Endodermal cell (in vitro differentiated cells): ENCODE data around the gene HLF. TPM values are rescaled to one million over a fixed set of nuclear protein-coding genes. Genes with fewer than 3 reads are reported as not detected.

Experiments used
- DNase-seq: peaks from one replicate; pipeline ENCODE4 v3.0.0-alpha.2; 2017
- H3K27ac ChIP-seq: 2 replicates; pipeline ENCODE4 v1.5.1; 2013; ENCODE audit warnings: mild to moderate bottlenecking, low read depth, low read length, moderate library complexity
- H3K27me3 ChIP-seq: 2 replicates; pipeline ENCODE4 v1.6.1; 2013; ENCODE audit warnings: mild to moderate bottlenecking, low read length, moderate library complexity; ENCODE audit not compliant: insufficient read depth, control insufficient read depth, poor library complexity, severe bottlenecking
- H3K36me3 ChIP-seq: 2 replicates; pipeline ENCODE4 v1.7.0; 2013; ENCODE audit warnings: mild to moderate bottlenecking, low read length, moderate library complexity; ENCODE audit not compliant: control insufficient read depth, insufficient read depth
- H3K4me1 ChIP-seq: one replicate; pipeline ENCODE4 v1.7.0; 2013; ENCODE audit warnings: low read length; ENCODE audit not compliant: control insufficient read depth, insufficient read depth
- H3K4me3 ChIP-seq: 2 replicates; pipeline ENCODE4 v1.5.1; 2013; ENCODE audit warnings: mild to moderate bottlenecking, low read length, moderate library complexity
- H3K9ac ChIP-seq: 2 replicates; pipeline ENCODE4 v1.6.1; 2013; ENCODE audit warnings: mild to moderate bottlenecking, low read length, moderate library complexity; ENCODE audit not compliant: poor library complexity, severe bottlenecking; ENCODE audit errors: extremely low read depth
- H3K9me3 ChIP-seq: 2 replicates; pipeline ENCODE4 v1.6.1; 2013; ENCODE audit warnings: mild to moderate bottlenecking, low read length, moderate library complexity; ENCODE audit not compliant: control insufficient read depth
- H3K27ac Mint-ChIP-seq: 2 replicates; pipeline ENCODE4 v1.8.0; 2020; ENCODE audit warnings: mixed read lengths
- H3K27me3 Mint-ChIP-seq: 2 replicates; pipeline ENCODE4 v1.8.0; 2021; ENCODE audit warnings: mild to moderate bottlenecking, mixed read lengths; ENCODE audit not compliant: insufficient read depth
- H3K36me3 Mint-ChIP-seq: 2 replicates; pipeline ENCODE4 v1.8.0; 2020; ENCODE audit warnings: low read depth, mixed read lengths
- H3K4me1 Mint-ChIP-seq: 2 replicates; pipeline ENCODE4 v1.8.0; 2020; ENCODE audit warnings: mixed read lengths
- H3K4me3 Mint-ChIP-seq: 2 replicates; pipeline ENCODE4 v1.8.0; 2020; ENCODE audit warnings: mild to moderate bottlenecking, moderate library complexity, mixed read lengths
- H3K9me3 Mint-ChIP-seq: 2 replicates; pipeline ENCODE4 v1.8.0; 2020; ENCODE audit warnings: mild to moderate bottlenecking, mixed read lengths
- WGBS, 2 experiments: methylation state at CpG; one replicate each; pipeline versions ENCODE4 v1.1.5 to v1.1.7; 2013; ENCODE audit warnings: missing lambda C conversion rate in 2 of 2, mixed read lengths in 1 of 2; ENCODE audit not compliant: insufficient coverage in 1 of 2, insufficient read length in 1 of 2; 5-methylcytosine and 5-hydroxymethylcytosine counted together
- total RNA-seq, 2 donors: library from RNA; stranded (reverse); fragmentation: NEBNext Ultra II Directional in 1 of 2; extraction: Animal tissue kit (Norgen Biotek cat#: 25700) in 1 of 2; gene quantifications; 2 replicates in 1 of 2; 3 replicates in 1 of 2; pipeline ENCODE4 v1.2.1, GENCODE V29; 2021
- TF ChIP-seq, protein P1 (sequence below): fragments of 200-600 bp; sonication (generic); conservative IDR thresholded peaks from 2 replicates; pipeline ENCODE4 v1.5.0; 2021; ENCODE audit warnings: antibody characterized with exemption, mild to moderate bottlenecking

The HLF gene
- total RNA-seq, 2 donors from 2014 or later: not detected

DNA sequence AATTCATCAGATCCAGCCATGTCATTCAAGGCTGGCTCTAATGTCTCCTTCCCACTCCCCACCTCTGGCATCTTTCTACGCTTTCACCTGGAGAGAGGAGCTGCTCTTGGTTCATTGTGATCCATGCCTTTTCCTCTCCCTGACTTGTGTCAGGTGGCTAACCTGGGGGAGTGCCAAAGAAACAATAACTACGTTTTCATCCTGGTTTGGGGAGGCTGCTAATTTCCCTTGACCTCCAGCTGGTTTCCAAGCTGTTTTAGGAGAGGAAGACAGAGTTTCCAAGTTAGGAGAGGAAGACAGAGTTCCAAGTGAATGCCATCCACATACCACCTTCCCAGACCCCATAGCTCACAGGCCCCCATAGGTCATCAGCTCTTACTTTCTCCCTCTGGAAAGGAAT is 40.0 kb upstream of the HLF start:
- peaks cover 4% of the 10 kb centered on the region for H3K27me3 Mint-ChIP-seq

DNA sequence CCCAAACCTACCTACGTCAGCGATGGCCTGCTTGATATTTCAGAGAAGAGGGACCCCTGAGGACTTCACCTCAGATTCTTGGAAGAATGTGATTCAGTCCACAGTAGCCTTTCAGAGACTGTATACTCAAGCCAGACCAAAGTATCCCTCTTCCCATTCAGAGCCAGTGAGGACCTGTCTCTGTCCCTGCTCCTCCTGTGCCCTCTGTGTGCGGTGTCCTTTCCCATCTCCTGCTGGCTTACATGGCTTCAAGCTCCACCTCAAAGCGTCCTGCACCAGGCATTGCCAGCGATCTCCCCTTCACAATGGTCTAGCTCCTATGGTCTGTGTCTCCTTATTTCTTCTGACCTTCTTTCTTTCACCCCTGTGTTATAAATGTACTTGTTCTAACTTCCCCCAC is 39.5 kb upstream of the HLF start:
- Mint-ChIP-seq H3K4me1 (no peaks in the 10 kb centered on the region), H3K9me3 (no peaks in the 10 kb centered on the region), H3K4me3 (no peak overlapping the region), H3K27ac (no peak overlapping the region), H3K27me3 (peaks cover 8% of the 10 kb centered on the region), H3K36me3 (no peaks in the 10 kb centered on the region)
- Histone ChIP-seq H3K27me3 (peaks cover 6% of the 10 kb centered on the region), H3K36me3 (no peaks in the 10 kb centered on the region), H3K4me1 (no peaks in the 10 kb centered on the region), H3K27ac (no peak overlapping the region), H3K9me3 (no peaks in the 10 kb centered on the region), H3K9ac (no peak overlapping the region), H3K4me3 (no peak overlapping the region)
- DNase-seq: no peak
- TF ChIP-seq, protein P1, sequence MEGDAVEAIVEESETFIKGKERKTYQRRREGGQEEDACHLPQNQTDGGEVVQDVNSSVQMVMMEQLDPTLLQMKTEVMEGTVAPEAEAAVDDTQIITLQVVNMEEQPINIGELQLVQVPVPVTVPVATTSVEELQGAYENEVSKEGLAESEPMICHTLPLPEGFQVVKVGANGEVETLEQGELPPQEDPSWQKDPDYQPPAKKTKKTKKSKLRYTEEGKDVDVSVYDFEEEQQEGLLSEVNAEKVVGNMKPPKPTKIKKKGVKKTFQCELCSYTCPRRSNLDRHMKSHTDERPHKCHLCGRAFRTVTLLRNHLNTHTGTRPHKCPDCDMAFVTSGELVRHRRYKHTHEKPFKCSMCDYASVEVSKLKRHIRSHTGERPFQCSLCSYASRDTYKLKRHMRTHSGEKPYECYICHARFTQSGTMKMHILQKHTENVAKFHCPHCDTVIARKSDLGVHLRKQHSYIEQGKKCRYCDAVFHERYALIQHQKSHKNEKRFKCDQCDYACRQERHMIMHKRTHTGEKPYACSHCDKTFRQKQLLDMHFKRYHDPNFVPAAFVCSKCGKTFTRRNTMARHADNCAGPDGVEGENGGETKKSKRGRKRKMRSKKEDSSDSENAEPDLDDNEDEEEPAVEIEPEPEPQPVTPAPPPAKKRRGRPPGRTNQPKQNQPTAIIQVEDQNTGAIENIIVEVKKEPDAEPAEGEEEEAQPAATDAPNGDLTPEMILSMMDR: no peak
- 82 to 84% methylated on average over 3 to 5 of the region's 5 CpGs for WGBS, 2 experiments

More for the DNA sequence above, 40.0 kb upstream of the HLF start:
- no peak overlapping the region for H3K4me3 ChIP-seq
- Mint-ChIP-seq H3K4me3 (no peak overlapping the region), H3K4me1 (no peaks in the 10 kb centered on the region), H3K9me3 (no peaks in the 10 kb centered on the region), H3K36me3 (no peaks in the 10 kb centered on the region), H3K27ac (no peak overlapping the region)
- H3K4me1 ChIP-seq: no peaks in the 10 kb centered on the region
- no peaks in the 10 kb centered on the region for H3K36me3 ChIP-seq
- 87 to 100% methylated on average over 1 to 2 of the region's 2 CpGs for WGBS, 2 experiments
- DNase-seq: no peak
- no peak overlapping the region for H3K27ac ChIP-seq
- TF ChIP-seq, protein P1: no peak
- peaks cover 5% of the 10 kb centered on the region for H3K27me3 ChIP-seq
- no peak overlapping the region for H3K9ac ChIP-seq
- no peaks in the 10 kb centered on the region for H3K9me3 ChIP-seq

DNA sequence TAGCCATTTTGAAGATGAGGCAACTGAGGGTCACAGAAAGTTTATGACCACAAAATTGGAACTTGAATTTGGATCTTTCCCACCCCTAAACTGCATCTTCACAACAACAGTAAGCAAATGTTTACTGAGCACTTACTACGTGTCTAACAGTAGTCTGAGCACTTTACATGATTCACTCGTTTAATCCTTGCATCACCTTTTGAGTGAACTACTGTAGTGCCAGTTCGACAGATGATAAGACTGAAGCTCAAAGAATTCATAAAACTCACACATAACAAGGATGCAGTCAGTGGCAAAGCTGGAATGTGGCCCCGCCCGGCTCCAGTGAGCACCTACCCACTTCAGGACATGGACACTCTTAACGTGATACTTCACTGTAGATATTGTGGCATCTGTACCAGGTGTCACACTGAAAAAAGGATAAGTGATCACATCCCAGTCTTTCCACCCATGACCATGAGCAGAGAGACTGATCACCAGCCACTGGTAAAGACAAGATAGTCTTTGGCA is 36.0 kb upstream of the HLF start:
- 87 to 92% methylated on average over 5 to 6 of the region's 6 CpGs for WGBS, 2 experiments
- Histone ChIP-seq H3K36me3 (no peaks in the 10 kb centered on the region), H3K27ac (no peak overlapping the region), H3K9me3 (no peaks in the 10 kb centered on the region), H3K9ac (no peak overlapping the region), H3K4me1 (no peaks in the 10 kb centered on the region), H3K4me3 (no peak overlapping the region), H3K27me3 (peaks cover 6% of the 10 kb centered on the region)
- H3K9me3 Mint-ChIP-seq: no peaks in the 10 kb centered on the region
- H3K4me1 Mint-ChIP-seq: no peaks in the 10 kb centered on the region
- DNase-seq: no peak
- H3K27ac Mint-ChIP-seq: no peak overlapping the region
- H3K36me3 Mint-ChIP-seq: no peaks in the 10 kb centered on the region
- peaks cover 12% of the 10 kb centered on the region for H3K27me3 Mint-ChIP-seq
- no peak overlapping the region for H3K4me3 Mint-ChIP-seq
- TF ChIP-seq, protein P1: no peak
